Measurements from ENCODE around the gene TAF11L2.

DNA sequence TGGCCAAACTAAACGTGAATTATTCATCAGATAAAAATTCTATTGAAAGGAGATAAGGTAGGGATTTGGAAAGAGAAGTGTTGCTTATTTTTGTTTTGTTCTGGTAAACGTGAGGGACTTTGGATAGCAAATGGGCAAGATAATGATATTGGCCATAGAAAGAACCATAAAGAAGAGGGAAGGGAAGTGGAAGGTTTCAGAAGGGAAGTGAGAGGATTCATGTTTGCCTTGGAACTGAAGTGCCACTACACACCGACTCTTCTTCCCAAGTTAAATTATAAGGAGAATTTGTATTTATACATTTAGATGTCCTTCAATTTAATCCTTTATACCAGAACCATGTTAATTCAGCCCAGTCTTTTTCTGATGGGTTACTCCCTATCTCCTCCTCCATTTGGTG is 42.1 kb upstream of the TAF11L2 start:
- TF ChIP-seq POLR2A (IDR thresholded peaks at IDR 0.05) (no peak), POLR2AphosphoS5 (IDR thresholded peaks at IDR 0.05; ENCODE audit: insufficient read depth in 1 of 2, low read depth in 1 of 2) (no peak)
- TF ChIP-seq, protein P1, sequence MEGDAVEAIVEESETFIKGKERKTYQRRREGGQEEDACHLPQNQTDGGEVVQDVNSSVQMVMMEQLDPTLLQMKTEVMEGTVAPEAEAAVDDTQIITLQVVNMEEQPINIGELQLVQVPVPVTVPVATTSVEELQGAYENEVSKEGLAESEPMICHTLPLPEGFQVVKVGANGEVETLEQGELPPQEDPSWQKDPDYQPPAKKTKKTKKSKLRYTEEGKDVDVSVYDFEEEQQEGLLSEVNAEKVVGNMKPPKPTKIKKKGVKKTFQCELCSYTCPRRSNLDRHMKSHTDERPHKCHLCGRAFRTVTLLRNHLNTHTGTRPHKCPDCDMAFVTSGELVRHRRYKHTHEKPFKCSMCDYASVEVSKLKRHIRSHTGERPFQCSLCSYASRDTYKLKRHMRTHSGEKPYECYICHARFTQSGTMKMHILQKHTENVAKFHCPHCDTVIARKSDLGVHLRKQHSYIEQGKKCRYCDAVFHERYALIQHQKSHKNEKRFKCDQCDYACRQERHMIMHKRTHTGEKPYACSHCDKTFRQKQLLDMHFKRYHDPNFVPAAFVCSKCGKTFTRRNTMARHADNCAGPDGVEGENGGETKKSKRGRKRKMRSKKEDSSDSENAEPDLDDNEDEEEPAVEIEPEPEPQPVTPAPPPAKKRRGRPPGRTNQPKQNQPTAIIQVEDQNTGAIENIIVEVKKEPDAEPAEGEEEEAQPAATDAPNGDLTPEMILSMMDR (IDR thresholded peaks at IDR 0.05) = no peak
